Adipocyte (in vitro differentiated cells): ENCODE measurements around the gene DAZL.

ENCODE experiments used
- DNase-seq: peaks from one replicate; pipeline ENCODE4 v3.0.0-alpha.2; 2015; ENCODE audit warnings: low read depth
- H3K27me3 ChIP-seq: replicated peaks from 2 replicates; pipeline ENCODE4 v1.7.0; 2013; ENCODE audit warnings: mild to moderate bottlenecking, low read length, moderate library complexity; ENCODE audit not compliant: control insufficient read depth, insufficient read depth
- H3K36me3 ChIP-seq: 2 replicates; pipeline ENCODE4 v1.7.0; 2013; ENCODE audit warnings: low read length, mild to moderate bottlenecking, moderate library complexity; ENCODE audit not compliant: control insufficient read depth, insufficient read depth, severe bottlenecking
- H3K4me1 ChIP-seq: 2 replicates; pipeline ENCODE4 v1.7.0; 2013; ENCODE audit warnings: mild to moderate bottlenecking, low read length, moderate library complexity; ENCODE audit not compliant: control insufficient read depth, insufficient read depth
- H3K4me3 ChIP-seq: 2 replicates; pipeline ENCODE4 v1.7.0; 2013; ENCODE audit warnings: mild to moderate bottlenecking, low read length, moderate library complexity
- H3K9ac ChIP-seq: 2 replicates; pipeline ENCODE4 v1.7.0; 2013; ENCODE audit warnings: mild to moderate bottlenecking, low read length, moderate library complexity
- H3K9me3 ChIP-seq: 2 replicates; pipeline ENCODE4 v1.7.0; 2013; ENCODE audit warnings: mild to moderate bottlenecking, low read length, moderate library complexity; ENCODE audit not compliant: control insufficient read depth

The DAZL gene

GRCh38 chr3:16552757-16553156 is 52.5 kb downstream of the DAZL start:
- H3K9me3 ChIP-seq, result peaks cover 12% of the 10 kb centered on the region
- no peak overlapping the region for H3K9ac ChIP-seq
- no peaks in the 10 kb centered on the region for H3K36me3 ChIP-seq
- peaks cover 5% of the 10 kb centered on the region for H3K4me1 ChIP-seq
- no peak overlapping the region for H3K4me3 ChIP-seq
- peaks cover 4% of the 10 kb centered on the region for H3K27me3 ChIP-seq
- DNase-seq, result no peak

GRCh38 chr3:16551342-16551976 is 53.8 kb downstream of the DAZL start:
- Histone ChIP-seq H3K9me3 (peaks cover 12% of the 10 kb centered on the region), H3K9ac (peak overlapping the region; percentile 58), H3K4me3 (no peak overlapping the region), H3K4me1 (peaks cover 5% of the 10 kb centered on the region), H3K27me3 (peaks cover 4% of the 10 kb centered on the region), H3K36me3 (no peaks in the 10 kb centered on the region)
- no peak for DNase-seq

GRCh38 chr3:16550676-16551341 is 54.4 kb downstream of the DAZL start:
- peak; percentile 96 for DNase-seq
- Histone ChIP-seq H3K9me3 (peaks cover 12% of the 10 kb centered on the region), H3K27me3 (peaks cover 4% of the 10 kb centered on the region), H3K9ac (peak overlapping the region; percentile 58), H3K4me3 (peak overlapping the region; percentile 60), H3K36me3 (no peaks in the 10 kb centered on the region), H3K4me1 (peaks cover 5% of the 10 kb centered on the region)

- H3K4me3 ChIP-seq, result peak overlapping the region; percentile 60
- no peak for DNase-seq
These were observed 54.9 kb downstream of the DAZL start for GRCh38 chr3:16550305-16550675.

GRCh38 chr3:16548721-16549120 is 56.5 kb downstream of the DAZL start:
- H3K4me3 ChIP-seq, result no peak overlapping the region
- H3K4me1 ChIP-seq, result peaks cover 5% of the 10 kb centered on the region
- H3K9ac ChIP-seq, result no peak overlapping the region
- H3K9me3 ChIP-seq, result peaks cover 5% of the 10 kb centered on the region
- H3K36me3 ChIP-seq, result no peaks in the 10 kb centered on the region
- peak; percentile 23 for DNase-seq
- peaks cover 6% of the 10 kb centered on the region for H3K27me3 ChIP-seq

More at GRCh38 chr3:16550305-16550675, 54.9 kb downstream of the DAZL start:
- Histone ChIP-seq H3K9ac (peak overlapping the region; percentile 58), H3K36me3 (no peaks in the 10 kb centered on the region), H3K4me1 (peaks cover 5% of the 10 kb centered on the region), H3K27me3 (peaks cover 4% of the 10 kb centered on the region), H3K9me3 (peaks cover 12% of the 10 kb centered on the region)

- H3K36me3 ChIP-seq, result no peaks in the 10 kb centered on the region
- no peak overlapping the region for H3K9ac ChIP-seq
- peaks cover 11% of the 10 kb centered on the region for H3K27me3 ChIP-seq
- DNase-seq, result no peak
- H3K4me3 ChIP-seq, result no peak overlapping the region
- H3K4me1 ChIP-seq, result peaks cover 5% of the 10 kb centered on the region
- peaks cover 5% of the 10 kb centered on the region for H3K9me3 ChIP-seq
These were observed 57.5 kb downstream of the DAZL start for GRCh38 chr3:16547561-16548357.

- Histone ChIP-seq H3K4me1 (peaks cover 5% of the 10 kb centered on the region), H3K9ac (no peak overlapping the region), H3K27me3 (peaks cover 11% of the 10 kb centered on the region), H3K36me3 (no peaks in the 10 kb centered on the region), H3K9me3 (peaks cover 5% of the 10 kb centered on the region), H3K4me3 (no peak overlapping the region)
- DNase-seq, result no peak
These were observed 58.8 kb downstream of the DAZL start for GRCh38 chr3:16546186-16547010.

GRCh38 chr3:16545413-16546185 is 59.6 kb downstream of the DAZL start:
- Histone ChIP-seq H3K36me3 (no peaks in the 10 kb centered on the region), H3K27me3 (peaks cover 11% of the 10 kb centered on the region), H3K4me3 (no peak overlapping the region), H3K9me3 (peaks cover 5% of the 10 kb centered on the region), H3K9ac (no peak overlapping the region), H3K4me1 (peaks cover 4% of the 10 kb centered on the region)
- no peak for DNase-seq

GRCh38 chr3:16543242-16543864 is 61.9 kb downstream of the DAZL start:
- peaks cover 3% of the 10 kb centered on the region for H3K4me1 ChIP-seq
- H3K9ac ChIP-seq, result no peak overlapping the region
- DNase-seq, result no peak
- peaks cover 5% of the 10 kb centered on the region for H3K9me3 ChIP-seq
- H3K36me3 ChIP-seq, result no peaks in the 10 kb centered on the region
- peaks cover 11% of the 10 kb centered on the region for H3K27me3 ChIP-seq
- H3K4me3 ChIP-seq, result no peak overlapping the region

- no peak for DNase-seq
- Histone ChIP-seq H3K4me3 (no peak overlapping the region), H3K9me3 (no peaks in the 10 kb centered on the region), H3K9ac (no peak overlapping the region), H3K4me1 (peaks cover 18% of the 10 kb centered on the region), H3K27me3 (peaks cover 3% of the 10 kb centered on the region), H3K36me3 (no peaks in the 10 kb centered on the region)
These were observed 66.7 kb downstream of the DAZL start for GRCh38 chr3:16538507-16538906.
